Stomach (tissue), 9 donors: ENCODE data around the gene USP16. TPM values are rescaled to one million over a fixed set of nuclear protein-coding genes. Genes with fewer than 3 reads are reported as not detected.

Experiments
- DNase-seq, 2 donors: peaks; one replicate each; pipeline versions ENCODE4 v3.0.0 to v3.0.0-alpha.2; 2013 to 2019
- H3K27ac ChIP-seq, 5 donors: fragments of 200-600 bp in 4 of 5; sonication (generic) in 4 of 5; one replicate each; pipeline ENCODE4 v1.5.1; 2013 to 2019; ENCODE audit warnings: mild to moderate bottlenecking in 1 of 5, moderate library complexity in 1 of 5
- H3K27me3 ChIP-seq, 3 donors: fragments of 200-600 bp; sonication (generic); one replicate each; pipeline ENCODE4 v1.5.1; 2017 to 2019; ENCODE audit warnings: mixed run types in 1 of 3
- H3K36me3 ChIP-seq, 4 donors: fragments of 200-600 bp; sonication (generic); 1 replicate in 3 of 4; 2 replicates in 1 of 4; pipeline ENCODE4 v1.5.1; 2016 to 2019
- H3K4me1 ChIP-seq, 4 donors: fragments of 200-600 bp; sonication (generic); one replicate each; pipeline ENCODE4 v1.5.1; 2016 to 2019
- H3K4me3 ChIP-seq, 4 donors: fragments of 200-600 bp; sonication (generic) in 3 of 4; one replicate each; pipeline ENCODE4 v1.5.1; 2016 to 2019; ENCODE audit warnings: mild to moderate bottlenecking in 1 of 4
- H3K9me3 ChIP-seq, 4 donors: fragments of 200-600 bp; sonication (generic); one replicate each; pipeline ENCODE4 v1.5.1; 2016 to 2019
- EP300 ChIP-seq: sonication (generic); formaldehyde crosslinking; IDR thresholded peaks from one replicate; pipeline ENCODE4 v1.6.1; 2017; ENCODE audit warnings: antibody characterized with exemption
- POLR2A ChIP-seq, 4 donors: fragments of 450-650 bp; IDR thresholded peaks; one replicate each; pipeline ENCODE4 v1.6.1; 2016; ENCODE audit warnings: antibody characterized with exemption in 4 of 4, control low read depth in 2 of 4, mild to moderate bottlenecking in 1 of 4, moderate library complexity in 1 of 4
- POLR2AphosphoS5 ChIP-seq, 3 donors: sonication (generic); formaldehyde crosslinking; IDR thresholded peaks; one replicate each; pipeline ENCODE4 v1.6.1; 2016; ENCODE audit warnings: antibody characterized with exemption in 3 of 3
- WGBS, 5 donors: extraction: QIAGEN DNeasy Blood & Tissue Kit in 3 of 5; methylation state at CpG; one replicate each; pipeline versions ENCODE4 v1.1.5 to v1.1.7; 2013 to 2018; 5-methylcytosine and 5-hydroxymethylcytosine counted together
- intact Hi-C: fragments of 100-400 bp; cut with DNase I; formaldehyde crosslinking; loops from one replicate; pipeline ENCODE4 v1.15.1; 2023; ENCODE audit warnings: low total_unique reads
- polyA plus RNA-seq, 3 donors: library from polyadenylated mRNA; stranded (reverse); fragments of 200-250 nt; gene quantifications; one replicate each; pipeline ENCODE4 v1.2.3, GENCODE V29; 2013
- total RNA-seq, 5 donors: library from RNA; depleted of rRNA; stranded (reverse); fragments of >200 nt; gene quantifications; one replicate each; pipeline versions ENCODE4 v1.1.0 to v1.2.3, GENCODE V29; 2014 to 2016
- TF ChIP-seq, protein P1 (sequence below), 7 experiments: fragments of 450-650 bp in 4 of 7; fragments of 200-600 bp in 3 of 7; sonication (generic) in 3 of 7; IDR thresholded peaks; one replicate each; pipeline ENCODE4 v1.5.1; 2016 to 2019; ENCODE audit warnings: antibody characterized with exemption in 7 of 7, control low read depth in 2 of 7, mild to moderate bottlenecking in 1 of 7
- donor health status: healthy with polysubstance abuse.
- donor health status: Bipolar disorder and iron deficiency.
- donor health status: healthy.

USP16 gene
- total and polyA plus RNA-seq, 8 donors: 9.3 to 54.5 (median 29.2) TPM

DNA sequence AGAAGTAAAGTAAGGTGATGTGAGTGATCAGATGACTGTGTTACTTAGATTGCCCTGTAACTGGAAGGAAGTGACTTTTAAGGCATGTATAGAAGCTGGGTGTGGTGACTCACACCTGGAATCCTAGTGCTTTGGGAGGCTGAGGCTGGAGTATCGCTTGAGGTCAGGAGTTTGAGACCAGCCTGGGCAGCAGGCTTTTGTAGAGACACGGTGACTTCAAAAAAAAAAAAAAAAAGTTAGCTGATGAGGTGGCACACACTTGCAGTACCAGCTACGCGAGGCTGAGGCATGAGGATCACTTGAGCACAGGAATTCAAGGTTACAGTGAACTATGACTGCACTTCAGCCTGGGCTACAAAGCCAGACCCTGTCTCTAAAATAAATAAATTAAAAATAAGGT is 2.3 kb upstream of the USP16 start:
- no peak overlapping the region for H3K27ac ChIP-seq
- H3K4me1 ChIP-seq: peaks cover 29 to 56% (median 37%) of the 10 kb centered on the region in 4 donors
- no peak for DNase-seq
- H3K4me3 ChIP-seq: no peak overlapping the region
- intact Hi-C loops: no loop called here
- no peaks in the 10 kb centered on the region for H3K9me3 ChIP-seq
- no peaks in the 10 kb centered on the region for H3K36me3 ChIP-seq
- H3K27me3 ChIP-seq: no peaks in the 10 kb centered on the region
- WGBS, 5 donors: 64 to 77% (median 70%) methylated on average over 4 of the region's 4 CpGs
- no peak for TF ChIP-seq EP300
- no peak for TF ChIP-seq POLR2A (IDR thresholded peaks at IDR 0.05)
- TF ChIP-seq, protein P1, sequence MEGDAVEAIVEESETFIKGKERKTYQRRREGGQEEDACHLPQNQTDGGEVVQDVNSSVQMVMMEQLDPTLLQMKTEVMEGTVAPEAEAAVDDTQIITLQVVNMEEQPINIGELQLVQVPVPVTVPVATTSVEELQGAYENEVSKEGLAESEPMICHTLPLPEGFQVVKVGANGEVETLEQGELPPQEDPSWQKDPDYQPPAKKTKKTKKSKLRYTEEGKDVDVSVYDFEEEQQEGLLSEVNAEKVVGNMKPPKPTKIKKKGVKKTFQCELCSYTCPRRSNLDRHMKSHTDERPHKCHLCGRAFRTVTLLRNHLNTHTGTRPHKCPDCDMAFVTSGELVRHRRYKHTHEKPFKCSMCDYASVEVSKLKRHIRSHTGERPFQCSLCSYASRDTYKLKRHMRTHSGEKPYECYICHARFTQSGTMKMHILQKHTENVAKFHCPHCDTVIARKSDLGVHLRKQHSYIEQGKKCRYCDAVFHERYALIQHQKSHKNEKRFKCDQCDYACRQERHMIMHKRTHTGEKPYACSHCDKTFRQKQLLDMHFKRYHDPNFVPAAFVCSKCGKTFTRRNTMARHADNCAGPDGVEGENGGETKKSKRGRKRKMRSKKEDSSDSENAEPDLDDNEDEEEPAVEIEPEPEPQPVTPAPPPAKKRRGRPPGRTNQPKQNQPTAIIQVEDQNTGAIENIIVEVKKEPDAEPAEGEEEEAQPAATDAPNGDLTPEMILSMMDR (IDR thresholded peaks at IDR 0.05): no peak
- TF ChIP-seq POLR2AphosphoS5 (IDR thresholded peaks at IDR 0.05): no peak

DNA sequence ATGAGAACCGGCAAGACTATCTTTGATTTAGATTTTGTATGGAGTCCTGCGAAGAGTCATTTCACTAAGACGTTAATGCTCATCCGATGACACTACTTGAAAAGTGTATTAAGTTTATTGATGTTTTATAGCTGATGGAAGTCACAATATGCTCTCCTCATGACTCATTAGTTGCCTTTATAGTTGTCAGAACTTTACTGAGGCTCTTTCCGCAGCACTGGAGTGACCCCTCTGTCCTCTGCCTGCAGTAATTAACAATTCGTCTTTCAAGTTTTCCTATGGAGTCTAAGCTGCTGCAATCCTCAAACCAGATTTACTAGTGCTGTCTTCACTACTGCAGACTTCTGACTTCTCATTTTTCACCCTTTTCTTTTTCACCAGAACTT is 853 bp downstream of the USP16 start:
- peak overlapping the region; percentile 60 to 72 (median 63) for H3K4me3 ChIP-seq
- peak in 1 of 2 donors; percentile 44 for DNase-seq
- peaks cover 4 to 24% (median 21%) of the 10 kb centered on the region in 4 donors for H3K36me3 ChIP-seq
- TF ChIP-seq, protein P1 (IDR thresholded peaks at IDR 0.05): no peak
- TF ChIP-seq POLR2AphosphoS5 (IDR thresholded peaks at IDR 0.05) (no peak), EP300 (no peak), POLR2A (IDR thresholded peaks at IDR 0.05) (no peak)
- peak overlapping the region; percentile 95 to 99 (median 97) for H3K27ac ChIP-seq
- intact Hi-C loops: no loop called here
- WGBS, 5 donors: 1 to 5% (median 2%) methylated on average over 6 of the region's 6 CpGs
- no peaks in the 10 kb centered on the region for H3K27me3 ChIP-seq
- H3K4me1 ChIP-seq: peaks cover 9 to 41% (median 25%) of the 10 kb centered on the region in 4 donors
- no peaks in the 10 kb centered on the region for H3K9me3 ChIP-seq

DNA sequence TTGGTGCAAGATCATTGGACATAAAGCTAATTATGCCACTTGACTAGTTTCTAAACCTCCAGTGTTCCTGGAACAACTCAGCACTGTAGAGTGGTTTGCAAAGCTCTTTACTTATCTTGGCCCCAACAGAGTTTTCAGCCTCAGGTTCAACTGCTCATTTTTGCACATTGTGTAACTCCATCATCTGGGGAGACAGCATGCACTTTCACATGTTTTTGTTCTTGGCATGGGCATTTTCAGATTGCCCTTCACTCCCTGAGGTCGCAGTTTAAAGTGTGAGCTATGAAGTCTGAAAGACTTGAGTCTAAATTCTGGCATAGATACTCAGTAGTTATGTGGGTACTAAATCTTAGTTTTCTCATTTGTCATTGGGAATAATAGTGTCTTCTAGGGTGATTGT is 5.1 kb downstream of the USP16 start:
- H3K4me3 ChIP-seq: no peak overlapping the region
- H3K36me3 ChIP-seq: peaks cover 19 to 60% (median 58%) of the 10 kb centered on the region in 4 donors
- H3K9me3 ChIP-seq: no peaks in the 10 kb centered on the region
- peaks cover 9 to 28% (median 20%) of the 10 kb centered on the region in 4 donors for H3K4me1 ChIP-seq
- no peak for DNase-seq
- intact Hi-C loops: no loop called here
- no peak for TF ChIP-seq POLR2A (IDR thresholded peaks at IDR 0.05)
- TF ChIP-seq POLR2AphosphoS5 (IDR thresholded peaks at IDR 0.05): no peak
- no peak for TF ChIP-seq EP300
- TF ChIP-seq, protein P1 (IDR thresholded peaks at IDR 0.05): no peak
- no peaks in the 10 kb centered on the region for H3K27me3 ChIP-seq
- WGBS, 5 donors: 81 to 95% (median 86%) methylated on average over 1 of the region's 1 CpG
- no peak overlapping the region for H3K27ac ChIP-seq

DNA sequence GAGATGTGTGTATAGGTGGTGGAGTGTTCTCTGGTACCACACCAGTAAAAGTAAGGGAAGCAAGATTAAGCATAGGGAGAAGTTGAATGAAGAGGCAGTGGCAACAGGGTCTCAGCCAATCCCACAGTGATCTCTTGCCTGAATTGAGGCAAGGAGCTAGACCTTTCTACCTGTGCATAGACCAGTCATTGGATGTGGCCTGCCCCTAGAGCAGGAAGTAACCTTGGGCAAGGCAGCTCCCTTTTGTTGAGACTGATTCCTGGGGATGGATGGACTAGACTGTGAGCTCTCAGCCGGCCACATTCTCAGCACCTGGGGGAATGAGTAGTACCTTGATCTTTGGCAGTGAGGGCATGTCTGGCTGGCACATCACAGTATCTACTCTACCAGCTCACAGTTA is 6.4 kb downstream of the USP16 start:
- H3K27me3 ChIP-seq: no peaks in the 10 kb centered on the region
- H3K4me1 ChIP-seq: peaks cover 3 to 19% (median 13%) of the 10 kb centered on the region in 4 donors
- intact Hi-C loops: no loop called here
- no peak for TF ChIP-seq POLR2AphosphoS5 (IDR thresholded peaks at IDR 0.05)
- no peak for TF ChIP-seq POLR2A (IDR thresholded peaks at IDR 0.05)
- TF ChIP-seq, protein P1 (IDR thresholded peaks at IDR 0.05): no peak
- no peak for TF ChIP-seq EP300
- H3K4me3 ChIP-seq: no peak overlapping the region
- 93 to 100% (median 95%) methylated on average over 1 of the region's 1 CpG for WGBS, 5 donors
- H3K27ac ChIP-seq: no peak overlapping the region
- no peak for DNase-seq
- no peaks in the 10 kb centered on the region for H3K9me3 ChIP-seq
- peaks cover 19 to 74% (median 72%) of the 10 kb centered on the region in 4 donors for H3K36me3 ChIP-seq
